ENCODE results near the gene ZIC1.

DNA sequence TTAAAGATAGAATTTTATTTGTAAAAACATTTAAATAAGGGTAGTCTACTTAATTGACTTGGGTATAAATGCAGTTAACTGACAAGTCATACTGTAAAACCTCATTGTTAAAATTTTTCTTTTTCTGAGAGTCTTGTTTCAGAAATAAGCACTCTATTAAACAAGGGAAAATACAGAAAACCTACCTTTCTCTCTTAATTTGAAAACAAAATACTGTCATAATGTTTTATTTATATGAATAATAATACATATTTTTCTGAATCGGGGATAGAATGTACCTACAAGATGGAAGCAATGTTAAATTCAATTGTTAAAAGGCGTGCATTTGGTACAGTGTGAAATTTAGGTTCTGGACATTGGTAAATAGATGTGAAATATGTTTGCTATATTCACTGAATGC is 17.8 kb downstream of the ZIC1 start:
- TF ChIP-seq, protein P1, sequence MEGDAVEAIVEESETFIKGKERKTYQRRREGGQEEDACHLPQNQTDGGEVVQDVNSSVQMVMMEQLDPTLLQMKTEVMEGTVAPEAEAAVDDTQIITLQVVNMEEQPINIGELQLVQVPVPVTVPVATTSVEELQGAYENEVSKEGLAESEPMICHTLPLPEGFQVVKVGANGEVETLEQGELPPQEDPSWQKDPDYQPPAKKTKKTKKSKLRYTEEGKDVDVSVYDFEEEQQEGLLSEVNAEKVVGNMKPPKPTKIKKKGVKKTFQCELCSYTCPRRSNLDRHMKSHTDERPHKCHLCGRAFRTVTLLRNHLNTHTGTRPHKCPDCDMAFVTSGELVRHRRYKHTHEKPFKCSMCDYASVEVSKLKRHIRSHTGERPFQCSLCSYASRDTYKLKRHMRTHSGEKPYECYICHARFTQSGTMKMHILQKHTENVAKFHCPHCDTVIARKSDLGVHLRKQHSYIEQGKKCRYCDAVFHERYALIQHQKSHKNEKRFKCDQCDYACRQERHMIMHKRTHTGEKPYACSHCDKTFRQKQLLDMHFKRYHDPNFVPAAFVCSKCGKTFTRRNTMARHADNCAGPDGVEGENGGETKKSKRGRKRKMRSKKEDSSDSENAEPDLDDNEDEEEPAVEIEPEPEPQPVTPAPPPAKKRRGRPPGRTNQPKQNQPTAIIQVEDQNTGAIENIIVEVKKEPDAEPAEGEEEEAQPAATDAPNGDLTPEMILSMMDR (IDR thresholded peaks at IDR 0.05), result no peak
- TF ChIP-seq POLR2A (IDR thresholded peaks at IDR 0.05), result no peak
- no peak for TF ChIP-seq POLR2AphosphoS5 (IDR thresholded peaks at IDR 0.05)
